Endothelial cell of umbilical vein (primary cell): ENCODE measurements around the gene SORCS2.

Experiments used
- EZH2 ChIP-seq: IDR thresholded peaks from 2 replicates; pipeline ENCODE4 v1.6.1; 2012; ENCODE audit warnings: borderline replicate concordance, low read depth, mild to moderate bottlenecking, moderate library complexity, low read length, inconsistent platforms; ENCODE audit not compliant: severe bottlenecking
- JUN ChIP-seq: IDR thresholded peaks from 2 replicates; pipeline ENCODE4 v1.6.1; 2011; ENCODE audit warnings: borderline replicate concordance, low read depth; ENCODE audit not compliant: insufficient read length, insufficient read depth
- POLR2A ChIP-seq: IDR thresholded peaks from 2 replicates; pipeline ENCODE4 v1.6.1; 2012; ENCODE audit warnings: low read depth, mild to moderate bottlenecking, control low read depth, low read length
- POLR2AphosphoS5 ChIP-seq: IDR thresholded peaks from 2 replicates; pipeline ENCODE4 v1.6.1; 2012; ENCODE audit warnings: low read depth, mild to moderate bottlenecking, control low read depth, low read length, moderate library complexity; ENCODE audit not compliant: insufficient read depth
- TF ChIP-seq, protein P1 (sequence below), 2 donors: IDR thresholded peaks; 1 replicate in 1 of 2; 2 replicates in 1 of 2; pipeline ENCODE4 v1.5.1; 2011; ENCODE audit warnings: low read length in 2 of 2, mild to moderate bottlenecking in 2 of 2, moderate library complexity in 2 of 2, control low read depth in 1 of 2, inconsistent platforms in 1 of 2, low read depth in 1 of 2; ENCODE audit not compliant: insufficient read depth in 1 of 2; ENCODE audit errors: extremely low read depth in 1 of 2

DNA sequence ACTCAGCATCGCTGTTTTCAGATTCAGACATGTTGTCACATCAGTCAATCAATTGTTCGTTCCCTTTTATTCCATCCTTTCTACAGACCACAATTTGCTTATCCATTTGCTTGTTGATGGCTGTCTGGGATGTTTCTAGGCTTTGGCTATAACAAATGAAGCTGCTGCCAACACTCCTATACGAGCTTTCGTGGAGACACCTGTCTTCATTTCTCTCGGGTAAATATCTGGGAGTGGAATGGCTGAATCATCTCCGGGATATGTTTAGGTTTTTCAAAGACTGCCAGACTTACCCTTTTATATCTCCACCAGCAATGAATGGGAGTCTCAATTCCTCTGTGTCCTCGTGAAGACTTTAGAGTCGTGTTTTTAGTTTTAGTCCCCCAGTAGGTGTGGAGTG lies 118.9 kb downstream of the SORCS2 start:
- TF ChIP-seq POLR2A (no peak), EZH2 (no peak), POLR2AphosphoS5 (no peak), JUN (no peak)
- TF ChIP-seq, protein P1, sequence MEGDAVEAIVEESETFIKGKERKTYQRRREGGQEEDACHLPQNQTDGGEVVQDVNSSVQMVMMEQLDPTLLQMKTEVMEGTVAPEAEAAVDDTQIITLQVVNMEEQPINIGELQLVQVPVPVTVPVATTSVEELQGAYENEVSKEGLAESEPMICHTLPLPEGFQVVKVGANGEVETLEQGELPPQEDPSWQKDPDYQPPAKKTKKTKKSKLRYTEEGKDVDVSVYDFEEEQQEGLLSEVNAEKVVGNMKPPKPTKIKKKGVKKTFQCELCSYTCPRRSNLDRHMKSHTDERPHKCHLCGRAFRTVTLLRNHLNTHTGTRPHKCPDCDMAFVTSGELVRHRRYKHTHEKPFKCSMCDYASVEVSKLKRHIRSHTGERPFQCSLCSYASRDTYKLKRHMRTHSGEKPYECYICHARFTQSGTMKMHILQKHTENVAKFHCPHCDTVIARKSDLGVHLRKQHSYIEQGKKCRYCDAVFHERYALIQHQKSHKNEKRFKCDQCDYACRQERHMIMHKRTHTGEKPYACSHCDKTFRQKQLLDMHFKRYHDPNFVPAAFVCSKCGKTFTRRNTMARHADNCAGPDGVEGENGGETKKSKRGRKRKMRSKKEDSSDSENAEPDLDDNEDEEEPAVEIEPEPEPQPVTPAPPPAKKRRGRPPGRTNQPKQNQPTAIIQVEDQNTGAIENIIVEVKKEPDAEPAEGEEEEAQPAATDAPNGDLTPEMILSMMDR (IDR thresholded peaks at IDR 0.05; ENCODE audit: extremely low read depth in 1 of 2, insufficient read depth in 1 of 2, low read depth in 1 of 2, low read length in 2 of 2) = no peak
